GM23248 (cell line): ENCODE measurements around the gene RNLS.

ENCODE experiments used
- EZH2 ChIP-seq: fragments of 200-600 bp; sonication (generic); IDR thresholded peaks from 2 replicates; pipeline ENCODE4 v1.6.1; 2018; ENCODE audit warnings: antibody characterized with exemption, mild to moderate bottlenecking; ENCODE audit not compliant: insufficient read depth, poor library complexity, severe bottlenecking
- EZH2phosphoT487 ChIP-seq: fragments of 200-600 bp; sonication (generic); IDR thresholded peaks from 2 replicates; pipeline ENCODE4 v1.6.1; 2018; ENCODE audit warnings: antibody characterized with exemption, moderate library complexity, mild to moderate bottlenecking, low read depth; ENCODE audit not compliant: insufficient read depth

GRCh38 chr10:88541116-88541626, 41.9 kb downstream of the RNLS start:
- TF ChIP-seq EZH2 (no peak), EZH2phosphoT487 (no peak)
